ENCODE results near the gene LY6G6D. TPM values are rescaled to one million over a fixed set of nuclear protein-coding genes. Genes with fewer than 3 reads are reported as not detected.
A peak's percentile ranks its signal among the peaks of the same experiment; 100 is the strongest.

LY6G6D gene
- total and polyA plus RNA-seq, 2 of the 13 experiments (the other 11 are each of a cell fraction or from before 2014, with no cell fraction given): not detected

DNA sequence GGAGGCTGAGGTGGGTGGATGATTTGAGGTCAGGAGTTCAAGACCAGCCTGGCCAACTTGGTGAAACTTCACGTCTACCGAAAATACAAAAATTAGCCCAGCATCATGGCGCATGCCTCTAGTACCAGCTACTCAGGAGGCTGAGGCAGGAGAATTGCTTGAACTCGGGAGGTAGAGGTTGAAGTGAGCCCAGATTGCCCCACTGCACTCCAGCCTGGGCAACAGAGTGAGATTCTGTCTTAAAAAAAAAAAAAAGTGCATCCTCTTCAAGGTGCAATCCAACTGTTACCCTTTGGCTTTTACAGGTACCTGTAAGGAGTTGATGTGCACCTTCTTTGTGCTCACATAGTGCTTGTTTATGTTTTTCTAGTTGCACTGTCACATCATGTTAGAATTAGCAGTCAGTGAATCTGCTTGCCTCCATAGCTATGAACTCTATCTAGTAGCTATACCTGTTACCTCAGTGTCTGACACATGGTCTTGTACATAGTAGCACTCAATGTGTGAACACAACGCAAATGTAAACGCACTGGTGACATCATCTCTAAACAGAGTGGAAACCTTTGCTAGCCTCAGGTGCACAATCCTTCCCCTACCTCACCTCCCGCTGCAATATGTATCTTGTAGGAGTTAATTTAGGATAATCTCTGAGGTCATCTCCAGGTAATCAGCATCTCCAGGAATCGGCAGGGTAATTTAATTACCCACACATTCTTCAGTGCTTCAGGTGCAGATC lies 34.3 kb downstream of the LY6G6D start (continued):
- TF ChIP-seq, protein P1, sequence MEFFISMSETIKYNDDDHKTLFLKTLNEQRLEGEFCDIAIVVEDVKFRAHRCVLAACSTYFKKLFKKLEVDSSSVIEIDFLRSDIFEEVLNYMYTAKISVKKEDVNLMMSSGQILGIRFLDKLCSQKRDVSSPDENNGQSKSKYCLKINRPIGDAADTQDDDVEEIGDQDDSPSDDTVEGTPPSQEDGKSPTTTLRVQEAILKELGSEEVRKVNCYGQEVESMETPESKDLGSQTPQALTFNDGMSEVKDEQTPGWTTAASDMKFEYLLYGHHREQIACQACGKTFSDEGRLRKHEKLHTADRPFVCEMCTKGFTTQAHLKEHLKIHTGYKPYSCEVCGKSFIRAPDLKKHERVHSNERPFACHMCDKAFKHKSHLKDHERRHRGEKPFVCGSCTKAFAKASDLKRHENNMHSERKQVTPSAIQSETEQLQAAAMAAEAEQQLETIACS (CRISPR knock-in tag; IDR thresholded peaks at IDR 0.05): 0 out of 2 replicates have a peak, but pooled peaks have one; percentile 20
- TF ChIP-seq ZNF383 (CRISPR knock-in tag; IDR thresholded peaks at IDR 0.05; ENCODE audit: borderline replicate concordance): no peak
- TF ChIP-seq, protein P2, sequence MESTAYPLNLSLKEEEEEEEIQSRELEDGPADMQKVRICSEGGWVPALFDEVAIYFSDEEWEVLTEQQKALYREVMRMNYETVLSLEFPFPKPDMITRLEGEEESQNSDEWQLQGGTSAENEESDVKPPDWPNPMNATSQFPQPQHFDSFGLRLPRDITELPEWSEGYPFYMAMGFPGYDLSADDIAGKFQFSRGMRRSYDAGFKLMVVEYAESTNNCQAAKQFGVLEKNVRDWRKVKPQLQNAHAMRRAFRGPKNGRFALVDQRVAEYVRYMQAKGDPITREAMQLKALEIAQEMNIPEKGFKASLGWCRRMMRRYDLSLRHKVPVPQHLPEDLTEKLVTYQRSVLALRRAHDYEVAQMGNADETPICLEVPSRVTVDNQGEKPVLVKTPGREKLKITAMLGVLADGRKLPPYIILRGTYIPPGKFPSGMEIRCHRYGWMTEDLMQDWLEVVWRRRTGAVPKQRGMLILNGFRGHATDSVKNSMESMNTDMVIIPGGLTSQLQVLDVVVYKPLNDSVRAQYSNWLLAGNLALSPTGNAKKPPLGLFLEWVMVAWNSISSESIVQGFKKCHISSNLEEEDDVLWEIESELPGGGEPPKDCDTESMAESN (CRISPR knock-in tag; conservative IDR thresholded peaks at IDR 0.05): no peak
- no peak for TF ChIP-seq ZFP36L2 (CRISPR knock-in tag; IDR thresholded peaks at IDR 0.05)
- TF ChIP-seq, protein P3, sequence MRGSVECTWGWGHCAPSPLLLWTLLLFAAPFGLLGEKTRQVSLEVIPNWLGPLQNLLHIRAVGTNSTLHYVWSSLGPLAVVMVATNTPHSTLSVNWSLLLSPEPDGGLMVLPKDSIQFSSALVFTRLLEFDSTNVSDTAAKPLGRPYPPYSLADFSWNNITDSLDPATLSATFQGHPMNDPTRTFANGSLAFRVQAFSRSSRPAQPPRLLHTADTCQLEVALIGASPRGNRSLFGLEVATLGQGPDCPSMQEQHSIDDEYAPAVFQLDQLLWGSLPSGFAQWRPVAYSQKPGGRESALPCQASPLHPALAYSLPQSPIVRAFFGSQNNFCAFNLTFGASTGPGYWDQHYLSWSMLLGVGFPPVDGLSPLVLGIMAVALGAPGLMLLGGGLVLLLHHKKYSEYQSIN (CRISPR knock-in tag; IDR thresholded peaks at IDR 0.05; ENCODE audit: borderline replicate concordance): no peak
- TF ChIP-seq, protein P4, sequence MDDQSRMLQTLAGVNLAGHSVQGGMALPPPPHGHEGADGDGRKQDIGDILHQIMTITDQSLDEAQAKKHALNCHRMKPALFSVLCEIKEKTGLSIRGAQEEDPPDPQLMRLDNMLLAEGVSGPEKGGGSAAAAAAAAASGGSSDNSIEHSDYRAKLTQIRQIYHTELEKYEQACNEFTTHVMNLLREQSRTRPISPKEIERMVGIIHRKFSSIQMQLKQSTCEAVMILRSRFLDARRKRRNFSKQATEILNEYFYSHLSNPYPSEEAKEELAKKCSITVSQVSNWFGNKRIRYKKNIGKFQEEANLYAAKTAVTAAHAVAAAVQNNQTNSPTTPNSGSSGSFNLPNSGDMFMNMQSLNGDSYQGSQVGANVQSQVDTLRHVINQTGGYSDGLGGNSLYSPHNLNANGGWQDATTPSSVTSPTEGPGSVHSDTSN (CRISPR knock-in tag; IDR thresholded peaks at IDR 0.05; ENCODE audit: borderline replicate concordance): no peak
- TF ChIP-seq ATF7 (IDR thresholded peaks at IDR 0.05): peak; percentile 75
- no peak for TF ChIP-seq ATF7 (CRISPR knock-in tag; IDR thresholded peaks at IDR 0.05)
- peak; percentile 27; the same call in 1 of the 2 replicates for TF ChIP-seq TBX2 (CRISPR knock-in tag; IDR thresholded peaks at IDR 0.05; ENCODE audit: borderline replicate concordance)
- no peak for TF ChIP-seq ZNF709 (CRISPR knock-in tag; IDR thresholded peaks at IDR 0.05)
- TF ChIP-seq ZC3H13 (CRISPR knock-in tag; IDR thresholded peaks at IDR 0.05): no peak
- no peak for TF ChIP-seq RFX3 (CRISPR knock-in tag; IDR thresholded peaks at IDR 0.05)
- 0 out of 2 replicates have a peak, but pooled peaks have one; percentile 50 for TF ChIP-seq JUN (CRISPR knock-in tag; IDR thresholded peaks at IDR 0.05)
- TF ChIP-seq ZNF879 (CRISPR knock-in tag; IDR thresholded peaks at IDR 0.05): no peak
- no peak for TF ChIP-seq REPIN1 (CRISPR knock-in tag; IDR thresholded peaks at IDR 0.05; ENCODE audit: borderline replicate concordance, low read depth)
- no peak for TF ChIP-seq FOXP1 (IDR thresholded peaks at IDR 0.05)
- 0 out of 2 replicates have a peak, but pooled peaks have one; percentile 22 for TF ChIP-seq FOXP1 (CRISPR knock-in tag; IDR thresholded peaks at IDR 0.05)
- TF ChIP-seq, protein P5, sequence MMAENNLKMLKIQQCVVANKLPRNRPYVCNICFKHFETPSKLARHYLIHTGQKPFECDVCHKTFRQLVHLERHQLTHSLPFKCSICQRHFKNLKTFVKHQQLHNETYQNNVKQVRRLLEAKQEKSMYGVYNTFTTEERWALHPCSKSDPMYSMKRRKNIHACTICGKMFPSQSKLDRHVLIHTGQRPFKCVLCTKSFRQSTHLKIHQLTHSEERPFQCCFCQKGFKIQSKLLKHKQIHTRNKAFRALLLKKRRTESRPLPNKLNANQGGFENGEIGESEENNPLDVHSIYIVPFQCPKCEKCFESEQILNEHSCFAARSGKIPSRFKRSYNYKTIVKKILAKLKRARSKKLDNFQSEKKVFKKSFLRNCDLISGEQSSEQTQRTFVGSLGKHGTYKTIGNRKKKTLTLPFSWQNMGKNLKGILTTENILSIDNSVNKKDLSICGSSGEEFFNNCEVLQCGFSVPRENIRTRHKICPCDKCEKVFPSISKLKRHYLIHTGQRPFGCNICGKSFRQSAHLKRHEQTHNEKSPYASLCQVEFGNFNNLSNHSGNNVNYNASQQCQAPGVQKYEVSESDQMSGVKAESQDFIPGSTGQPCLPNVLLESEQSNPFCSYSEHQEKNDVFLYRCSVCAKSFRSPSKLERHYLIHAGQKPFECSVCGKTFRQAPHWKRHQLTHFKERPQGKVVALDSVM (CRISPR knock-in tag; IDR thresholded peaks at IDR 0.05): no peak
- TF ChIP-seq JUNB (CRISPR knock-in tag; IDR thresholded peaks at IDR 0.05; ENCODE audit: borderline replicate concordance): 0 out of 2 replicates have a peak, but pooled peaks have one; percentile 32
- 0 out of 2 replicates have a peak, but pooled peaks have one; percentile 14 for TF ChIP-seq FOXA3 (CRISPR knock-in tag; IDR thresholded peaks at IDR 0.05)
- TF ChIP-seq TAF1 (CRISPR knock-in tag; IDR thresholded peaks at IDR 0.05): no peak
- TF ChIP-seq, protein P6, sequence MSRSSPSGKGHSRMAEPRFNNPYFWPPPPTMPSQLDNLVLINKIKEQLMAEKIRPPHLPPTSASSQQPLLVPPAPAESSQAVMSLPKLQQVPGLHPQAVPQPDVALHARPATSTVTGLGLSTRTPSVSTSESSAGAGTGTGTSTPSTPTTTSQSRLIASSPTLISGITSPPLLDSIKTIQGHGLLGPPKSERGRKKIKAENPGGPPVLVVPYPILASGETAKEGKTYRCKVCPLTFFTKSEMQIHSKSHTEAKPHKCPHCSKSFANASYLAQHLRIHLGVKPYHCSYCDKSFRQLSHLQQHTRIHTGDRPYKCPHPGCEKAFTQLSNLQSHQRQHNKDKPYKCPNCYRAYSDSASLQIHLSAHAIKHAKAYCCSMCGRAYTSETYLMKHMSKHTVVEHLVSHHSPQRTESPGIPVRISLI (CRISPR knock-in tag; IDR thresholded peaks at IDR 0.05; ENCODE audit: borderline replicate concordance): no peak

All from HepG2 (cell line).